MCF 10A (cell line): ENCODE data around the gene NEK11. TPM values are rescaled to one million over a fixed set of nuclear protein-coding genes. Genes with fewer than 3 reads are reported as not detected.
"Not testable (repeated sequence)": the region's sequence is repeated elsewhere in the genome, so short reads cannot be mapped to it uniquely, and the experiment has no call there.

Experiments
- BruUV-seq: library from RNA; stranded (reverse); fragments of 400-500 nt; replicated peaks from 2 replicates; lab custom pipeline; 2021; lab: Mats Ljungman, UMichigan
- CTCF ChIA-PET: fragments of 300-600 bp; sonication (Branson Sonifier 250); formaldehyde crosslinking; extraction: SDS; loops from one replicate; lab custom pipeline; 2021; ENCODE audit warnings: antibody characterized with exemption, inconsistent platforms; lab: Yijun Ruan, JAX
- POLR2A ChIA-PET: fragments of 300-600, 350-650 bp; sonication (Branson Sonifier 250); formaldehyde crosslinking; extraction: SDS; loops from one replicate; lab custom pipeline; 2020; ENCODE audit warnings: antibody characterized with exemption, inconsistent platforms; lab: Yijun Ruan, JAX
- DNase-seq: peaks from one replicate; pipeline ENCODE4 v3.0.0-alpha.2; 2018; ENCODE audit not compliant: unreplicated experiment
- H3K27ac Mint-ChIP-seq: one replicate; pipeline ENCODE4 v1.8.0; 2022; ENCODE audit warnings: mild to moderate bottlenecking, low read depth, mixed read lengths; ENCODE audit not compliant: unreplicated experiment
- H3K27me3 Mint-ChIP-seq: one replicate; pipeline ENCODE4 v1.8.0; 2022; ENCODE audit warnings: mixed read lengths; ENCODE audit not compliant: insufficient read depth, unreplicated experiment
- H3K36me3 Mint-ChIP-seq: one replicate; pipeline ENCODE4 v1.8.0; 2022; ENCODE audit warnings: mild to moderate bottlenecking, moderate library complexity, mixed read lengths; ENCODE audit not compliant: insufficient read depth, unreplicated experiment
- H3K4me1 Mint-ChIP-seq: one replicate; pipeline ENCODE4 v1.8.0; 2022; ENCODE audit warnings: mixed read lengths; ENCODE audit not compliant: insufficient read depth, unreplicated experiment
- H3K4me3 Mint-ChIP-seq: one replicate; pipeline ENCODE4 v1.8.0; 2022; ENCODE audit warnings: mild to moderate bottlenecking, moderate library complexity, mixed read lengths; ENCODE audit not compliant: unreplicated experiment
- H3K9me3 Mint-ChIP-seq: one replicate; pipeline ENCODE4 v1.8.0; 2022; ENCODE audit warnings: mixed read lengths; ENCODE audit not compliant: unreplicated experiment
- CTCF ChIP-seq: fragments of 200-600 bp; IDR thresholded peaks from one replicate; pipeline ENCODE4 v1.8.0; 2022; ENCODE audit warnings: antibody characterized with exemption, mild to moderate bottlenecking; ENCODE audit not compliant: unreplicated experiment
- intact Hi-C: fragments of 100-400 bp; cut with micrococcal nuclease; formaldehyde crosslinking; loops from 2 replicates; pipeline ENCODE4 v1.14.1; 2022
- total RNA-seq: library from RNA; stranded (reverse); gene quantifications from 2 replicates; pipeline ENCODE4 v1.2.3, GENCODE V29; 2022

NEK11 gene
- total RNA-seq, 1 experiment from 2014 or later: 6.9 TPM

GRCh38 chr3:131324923-131325322, 298.2 kb downstream of the NEK11 start:
- H3K36me3 Mint-ChIP-seq: no peaks in the 10 kb centered on the region
- ChIA-PET POLR2A (no interaction called here), CTCF (interaction anchor here (0.6 kb wide), 1 partner anchor 581 kb away, joined by 3 read pairs; no protein-coding TSS in a partner anchor)
- H3K27ac Mint-ChIP-seq: no peak overlapping the region
- no peaks in the 10 kb centered on the region for H3K9me3 Mint-ChIP-seq
- intact Hi-C loops: no loop called here
- H3K4me3 Mint-ChIP-seq: no peak overlapping the region
- no peaks in the 10 kb centered on the region for H3K27me3 Mint-ChIP-seq
- DNase-seq: no peak
- TF ChIP-seq CTCF: no peak
- no TSS peak for BruUV-seq
- peaks cover 11% of the 10 kb centered on the region for H3K4me1 Mint-ChIP-seq

GRCh38 chr3:131326307-131326706, 299.6 kb downstream of the NEK11 start:
- no TSS peak for BruUV-seq
- Mint-ChIP-seq H3K36me3 (no peaks in the 10 kb centered on the region), H3K27ac (no peak overlapping the region), H3K4me3 (no peak overlapping the region), H3K4me1 (peaks cover 11% of the 10 kb centered on the region), H3K27me3 (no peaks in the 10 kb centered on the region), H3K9me3 (no peaks in the 10 kb centered on the region)
- peak; percentile 68 for DNase-seq
- CTCF ChIA-PET: no interaction called here
- no peak for TF ChIP-seq CTCF
- POLR2A ChIA-PET: no interaction called here
- intact Hi-C loops: no loop called here

- no TSS peak for BruUV-seq
- intact Hi-C loops: no loop called here
- ChIA-PET CTCF (interaction anchor here (0.7 to 1.0 kb wide), 2 partner anchors 25 to 295 kb away, joined by 3 read pairs; no protein-coding TSS in a partner anchor), POLR2A (no interaction called here)
- Mint-ChIP-seq H3K9me3 (peaks cover 7% of the 10 kb centered on the region), H3K27ac (no peak overlapping the region), H3K4me3 (no peak overlapping the region), H3K27me3 (no peaks in the 10 kb centered on the region), H3K36me3 (no peaks in the 10 kb centered on the region), H3K4me1 (peaks cover 11% of the 10 kb centered on the region)
- no peak for TF ChIP-seq CTCF
- DNase-seq: no peak
These were observed 302.0 kb downstream of the NEK11 start for GRCh38 chr3:131328721-131329120.

- H3K4me3 Mint-ChIP-seq: no peak overlapping the region
- no peak for DNase-seq
- peaks cover 10% of the 10 kb centered on the region for H3K4me1 Mint-ChIP-seq
- POLR2A ChIA-PET: no interaction called here
- no peak for TF ChIP-seq CTCF
- H3K36me3 Mint-ChIP-seq: no peaks in the 10 kb centered on the region
- no TSS peak for BruUV-seq
- no peaks in the 10 kb centered on the region for H3K27me3 Mint-ChIP-seq
- CTCF ChIA-PET: interaction anchor here (0.6 kb wide), 1 partner anchor 13 kb away, joined by 4 read pairs; no protein-coding TSS in a partner anchor
- intact Hi-C loops: no loop called here
- H3K27ac Mint-ChIP-seq: no peak overlapping the region
- peaks cover 7% of the 10 kb centered on the region for H3K9me3 Mint-ChIP-seq
These were observed 303.1 kb downstream of the NEK11 start for GRCh38 chr3:131329774-131330173.

- intact Hi-C loops, H3K27me3 Mint-ChIP-seq, H3K4me3 Mint-ChIP-seq, H3K27ac Mint-ChIP-seq, POLR2A ChIA-PET, H3K36me3 Mint-ChIP-seq, DNase-seq, H3K4me1 Mint-ChIP-seq, BruUV-seq, H3K9me3 Mint-ChIP-seq: not testable (repeated sequence)
- CTCF ChIA-PET: interaction anchor here (0.7 kb wide), 1 partner anchor 70 kb away, joined by 3 read pairs; no protein-coding TSS in a partner anchor
These were observed 304.9 kb downstream of the NEK11 start for GRCh38 chr3:131331456-131332085.
